Measurements from ENCODE around the gene DDIT4. TPM values are rescaled to one million over a fixed set of nuclear protein-coding genes. Genes with fewer than 3 reads are reported as not detected.

The DDIT4 gene
- total and polyA plus RNA-seq, 2 of the 8 experiments (the other 6 are each of a cell fraction or from before 2014, with no cell fraction given), result 47.4 to 108 TPM

GRCh38 chr10:72265508-72265907, 8.2 kb upstream of the DDIT4 start (continued):
- TF ChIP-seq CHD7 (IDR thresholded peaks at IDR 0.05; ENCODE audit: insufficient replicate concordance, low read length), result no peak

All from H1 (cell line).